22Rv1 (cell line): ENCODE results near the gene GLYR1.

ENCODE experiments used
- CTCF ChIP-seq: fragments of 450-650 bp; IDR thresholded peaks from 2 replicates; pipeline ENCODE4 v1.5.1; 2017; ENCODE audit warnings: mild to moderate bottlenecking
- ZFX ChIP-seq: fragments of 450-650 bp; IDR thresholded peaks from 2 replicates; pipeline ENCODE4 v1.6.1; 2017; ENCODE audit warnings: antibody characterized with exemption, borderline replicate concordance

GRCh38 chr16:4783951-4784336, 63.1 kb downstream of the GLYR1 start:
- TF ChIP-seq CTCF (no peak), ZFX (no peak)
